ENCODE results near the gene SMARCAL1.
"Not testable (repeated sequence)": the region's sequence is repeated elsewhere in the genome, so short reads cannot be mapped to it uniquely, and the experiment has no call there.

SMARCAL1 gene

DNA sequence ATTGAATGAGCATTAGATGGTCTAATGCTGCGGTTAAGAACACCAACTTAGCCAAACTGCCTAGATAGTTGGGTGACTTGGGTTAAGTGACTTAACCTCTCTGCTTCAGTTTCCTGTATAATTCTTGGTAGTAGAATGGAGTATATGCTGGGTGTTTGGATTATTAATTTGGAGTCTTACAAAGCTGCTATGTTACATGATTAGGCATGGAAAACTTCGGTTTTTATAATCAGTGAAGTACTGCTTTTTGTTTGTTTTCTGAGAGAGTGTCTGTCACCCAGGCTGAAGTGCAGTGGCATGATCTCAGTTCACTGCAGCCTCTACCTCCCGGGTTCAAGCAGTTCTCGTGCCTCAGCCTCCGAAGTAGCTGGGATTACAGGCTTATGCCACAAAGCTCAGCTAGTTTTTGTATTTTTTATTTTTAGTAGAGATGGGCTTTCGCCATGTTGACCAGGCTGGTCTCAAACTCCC, 90.9 kb downstream of the SMARCAL1 start:
- no peak for DNase-seq

GRCh38 chr2:216503697-216504375, 91.6 kb downstream of the SMARCAL1 start:
- DNase-seq, result peak; percentile 10

DNA sequence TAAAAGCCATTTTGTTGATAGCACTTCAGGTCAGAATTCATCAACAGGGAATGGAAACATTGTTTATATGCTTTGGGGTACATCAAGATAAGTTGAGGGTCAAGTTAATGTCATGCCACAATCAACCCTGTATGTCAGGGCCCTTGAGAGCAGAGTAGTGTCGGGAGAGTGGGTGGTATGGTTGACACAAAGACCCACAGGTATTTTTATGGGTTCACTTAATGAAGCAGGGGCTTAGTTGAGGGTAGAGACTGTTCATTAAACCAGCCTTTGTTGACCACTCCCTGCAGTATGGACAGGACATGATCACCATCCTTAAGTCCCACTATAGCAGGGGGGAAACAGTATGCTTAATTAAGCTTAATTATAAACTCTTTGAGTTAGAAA, 92.1 kb downstream of the SMARCAL1 start:
- DNase-seq, result peak; percentile 17

DNA sequence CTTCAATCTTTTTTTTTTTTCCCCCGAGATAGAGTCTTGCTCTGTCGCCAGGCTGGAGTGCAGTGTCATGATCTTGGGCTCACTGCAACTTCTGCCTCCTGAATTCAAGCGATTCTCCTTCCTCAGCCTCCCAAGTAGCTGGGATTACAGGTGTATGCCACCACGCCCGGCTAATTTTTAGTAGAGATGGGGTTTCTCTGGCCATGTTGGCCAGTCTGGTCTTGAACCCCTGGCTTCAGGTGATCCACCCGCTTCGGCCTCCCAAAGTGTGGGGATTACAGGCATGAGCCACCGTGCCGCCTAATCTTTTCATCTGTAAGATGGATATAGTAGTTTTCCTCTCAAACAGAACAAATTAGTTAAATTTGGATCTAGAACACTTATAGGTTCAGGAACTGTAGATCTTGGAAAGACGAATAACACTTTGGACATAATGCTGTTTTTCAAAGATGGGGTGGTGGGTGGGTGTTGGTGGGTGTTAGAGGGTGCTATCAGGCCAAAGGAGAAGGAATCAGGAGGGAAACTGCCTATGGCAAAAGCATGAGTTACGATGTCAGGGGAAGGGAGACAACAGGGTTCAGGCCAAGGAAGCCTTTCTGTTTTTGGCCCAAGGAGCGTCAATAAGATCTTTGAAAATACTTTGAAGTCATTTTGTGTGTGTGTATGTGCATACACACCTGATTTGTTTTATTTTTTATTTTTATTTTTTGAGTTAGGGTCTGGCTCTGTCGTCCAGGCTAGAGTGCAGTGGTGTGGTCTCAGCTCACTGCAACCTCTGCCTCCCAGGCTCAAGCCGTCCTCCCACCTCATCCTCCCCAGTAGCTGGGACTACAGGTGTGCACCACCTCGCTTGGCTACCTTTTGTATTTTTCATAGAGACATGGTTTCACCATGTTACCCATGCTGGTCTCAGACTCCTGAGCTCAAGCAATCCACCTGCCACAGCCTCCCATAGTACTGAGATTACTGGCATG, 93.1 kb downstream of the SMARCAL1 start:
- DNase-seq, result no peak

- peak; percentile 28 for DNase-seq
These were observed 95.2 kb downstream of the SMARCAL1 start for GRCh38 chr2:216507220-216508160.

GRCh38 chr2:216508229-216508628, 95.9 kb downstream of the SMARCAL1 start:
- DNase-seq, result no peak

DNA sequence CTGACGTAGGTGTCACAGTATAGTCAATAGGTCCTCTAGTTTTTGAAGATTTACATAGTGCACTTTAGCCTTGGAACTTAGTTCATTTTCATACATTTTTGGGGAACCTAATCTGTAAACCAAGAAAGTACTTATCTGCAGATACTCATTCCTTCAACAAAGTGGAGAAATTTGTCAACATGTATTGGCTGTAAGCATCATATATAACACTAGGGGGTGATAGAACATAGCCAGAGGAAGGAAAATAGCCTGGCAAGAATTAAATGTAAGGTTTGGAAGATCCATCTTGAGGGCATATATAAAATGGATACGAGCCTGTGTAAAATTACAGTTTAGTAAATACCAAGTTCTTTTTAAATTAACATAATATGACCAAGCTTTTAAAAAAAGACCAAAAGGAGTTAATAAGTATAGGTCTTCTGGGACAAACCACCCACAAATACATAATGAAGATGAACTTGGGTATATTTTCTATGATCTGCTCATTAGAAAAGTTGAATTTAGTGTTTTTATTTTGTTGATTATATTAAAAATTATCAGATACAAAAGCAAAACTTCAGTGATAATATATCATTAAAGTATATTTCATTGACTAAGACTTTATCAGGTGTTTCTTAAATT, 104.6 kb downstream of the SMARCAL1 start:
- DNase-seq, result peak; percentile 61

GRCh38 chr2:216517447-216518225, 105.4 kb downstream of the SMARCAL1 start:
- no peak for DNase-seq

DNA sequence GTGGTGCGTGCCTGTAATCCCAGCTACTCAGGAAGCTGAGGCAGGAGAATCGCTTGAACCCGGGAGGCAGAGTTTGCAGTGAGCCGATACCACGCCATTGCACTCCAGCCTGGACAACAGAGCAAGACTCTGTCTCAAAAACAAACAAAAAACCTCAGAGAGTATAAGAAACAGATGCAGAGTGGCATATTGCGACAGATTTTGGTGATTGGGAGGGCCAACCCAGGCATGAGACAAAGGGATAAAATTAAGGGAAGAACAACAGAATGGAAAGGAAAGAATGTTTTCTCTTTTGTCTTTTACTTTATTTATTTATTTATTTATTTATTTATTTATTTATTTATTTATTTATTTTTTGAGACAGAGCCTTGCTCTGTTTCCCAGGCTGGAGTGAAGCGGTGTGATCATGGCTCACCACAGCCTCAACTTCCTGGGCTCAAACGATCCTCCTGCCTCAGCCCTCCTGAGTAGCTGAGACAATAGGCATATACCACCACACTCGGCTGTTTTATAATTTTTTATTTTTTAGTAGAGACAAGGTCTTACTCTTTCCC, 106.4 kb downstream of the SMARCAL1 start:
- DNase-seq, result not testable (repeated sequence)

- DNase-seq, result peak; percentile 83
These were observed 107.0 kb downstream of the SMARCAL1 start for GRCh38 chr2:216519154-216519762.

DNA sequence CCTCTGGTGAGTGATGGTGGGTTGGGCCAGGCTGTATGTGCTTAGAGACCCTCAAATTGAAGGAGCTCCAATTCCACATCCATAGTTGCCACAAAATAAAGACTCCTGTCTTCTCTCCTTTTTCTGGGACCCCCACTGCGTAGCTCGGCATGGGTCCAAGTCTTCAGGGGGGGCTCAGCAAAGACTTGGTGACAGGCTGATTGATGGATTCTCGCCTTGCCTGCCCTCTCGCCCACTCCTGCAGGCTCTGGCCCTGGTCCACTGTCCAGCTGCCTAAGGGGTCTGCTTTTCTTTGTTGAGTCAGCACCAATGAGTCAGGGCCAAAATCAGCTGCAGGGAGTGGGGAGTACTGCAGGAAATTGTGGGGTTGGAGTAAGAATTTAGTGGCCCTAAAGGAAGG, 107.8 kb downstream of the SMARCAL1 start:
- no peak for DNase-seq

GRCh38 chr2:216522892-216523502, 110.7 kb downstream of the SMARCAL1 start:
- no peak for DNase-seq

- no peak for DNase-seq
These were observed 113.7 kb downstream of the SMARCAL1 start for GRCh38 chr2:216525972-216526371.

DNA sequence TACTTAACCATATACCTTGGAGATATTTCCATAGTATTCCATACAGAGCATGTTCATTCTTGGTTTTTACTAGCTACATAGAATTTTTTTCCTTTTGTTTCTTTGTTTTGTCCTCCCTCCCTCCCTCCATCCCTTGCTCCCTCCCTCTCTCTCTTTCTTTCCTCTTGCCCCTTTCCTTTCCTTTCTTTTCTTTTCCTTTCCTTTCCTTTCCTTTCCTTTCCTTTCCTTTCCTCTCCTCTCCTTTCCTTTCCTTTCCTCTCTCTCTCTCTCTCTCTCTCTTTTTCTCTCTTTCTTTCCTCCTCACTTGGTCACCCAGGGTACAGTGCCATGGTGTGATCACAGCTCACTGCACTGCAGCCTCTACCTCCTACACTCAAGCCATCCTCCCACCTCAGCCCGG, 114.7 kb downstream of the SMARCAL1 start:
- no peak for DNase-seq

GRCh38 chr2:216527600-216527999, 115.3 kb downstream of the SMARCAL1 start:
- no peak for DNase-seq

DNA sequence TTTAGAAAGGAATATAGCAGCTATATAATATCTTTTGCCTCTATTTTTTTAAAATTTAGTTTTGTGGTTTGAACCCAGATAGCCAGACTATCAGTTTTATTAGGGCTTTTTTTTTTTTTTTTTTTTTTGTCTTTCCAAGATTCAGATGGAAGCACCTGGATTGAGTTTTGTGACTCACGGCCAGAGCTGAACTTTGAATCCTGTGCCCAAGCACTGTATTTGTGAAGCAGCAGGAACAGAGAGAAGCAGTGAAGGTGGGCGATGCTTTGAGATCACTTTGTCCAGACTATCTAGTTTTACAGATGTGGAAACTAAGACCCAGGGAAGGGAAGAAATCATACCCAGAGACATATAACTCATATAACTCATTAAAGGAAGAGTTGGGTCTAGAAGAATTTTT, 120.3 kb downstream of the SMARCAL1 start:
- no peak for DNase-seq
